ENCODE measurements around the gene GRIN2A. TPM values are rescaled to one million over a fixed set of nuclear protein-coding genes. Genes with fewer than 3 reads are reported as not detected.

GRIN2A gene
- total RNA-seq, 1 experiment from 2014 or later = not detected

DNA sequence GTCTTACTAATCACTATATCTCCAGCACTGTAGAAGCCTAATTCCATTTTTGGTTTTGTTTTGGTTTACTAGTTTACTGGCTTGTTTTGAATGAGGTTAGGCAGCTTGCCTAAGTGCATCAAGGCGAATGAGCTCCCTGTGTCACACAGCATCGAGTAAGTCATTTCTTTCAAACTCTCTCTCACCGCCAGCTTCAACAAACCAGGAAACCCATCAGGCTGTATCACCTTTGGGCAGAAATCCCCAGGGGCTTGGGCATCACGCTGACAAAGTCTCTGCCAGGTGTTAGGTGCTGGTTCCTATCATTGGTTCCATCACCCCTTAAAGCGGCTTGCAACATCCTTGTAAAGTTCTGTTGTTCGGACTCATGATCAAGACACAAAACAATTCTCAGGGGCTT lies 226.6 kb downstream of the GRIN2A start:
- Mint-ChIP-seq H3K9me3 (ENCODE audit: unreplicated experiment) (peaks cover 48% of the 10 kb centered on the region), H3K4me3 (ENCODE audit: unreplicated experiment) (no peak overlapping the region), H3K36me3 (ENCODE audit: insufficient read depth, unreplicated experiment) (peaks cover 4% of the 10 kb centered on the region), H3K27ac (ENCODE audit: low read depth, unreplicated experiment) (no peak overlapping the region), H3K4me1 (ENCODE audit: insufficient read depth, unreplicated experiment) (no peaks in the 10 kb centered on the region), H3K27me3 (ENCODE audit: insufficient read depth, unreplicated experiment) (no peaks in the 10 kb centered on the region)
- BruUV-seq (replicated peaks) = no TSS peak
- no peak for TF ChIP-seq CTCF (IDR thresholded peaks at IDR 0.05; ENCODE audit: unreplicated experiment)
- CTCF ChIA-PET = no interaction called here
- intact Hi-C loops (cut with micrococcal nuclease) = no loop called here
- no peak for DNase-seq (ENCODE audit: unreplicated experiment)
- POLR2A ChIA-PET = no interaction called here

- POLR2A ChIA-PET = no interaction called here
- peaks cover 59% of the 10 kb centered on the region for H3K9me3 Mint-ChIP-seq (ENCODE audit: unreplicated experiment)
- no peaks in the 10 kb centered on the region for H3K27me3 Mint-ChIP-seq (ENCODE audit: insufficient read depth, unreplicated experiment)
Measured at GRCh38 chr16:9953908-9954570, 228.2 kb downstream of the GRIN2A start.

DNA sequence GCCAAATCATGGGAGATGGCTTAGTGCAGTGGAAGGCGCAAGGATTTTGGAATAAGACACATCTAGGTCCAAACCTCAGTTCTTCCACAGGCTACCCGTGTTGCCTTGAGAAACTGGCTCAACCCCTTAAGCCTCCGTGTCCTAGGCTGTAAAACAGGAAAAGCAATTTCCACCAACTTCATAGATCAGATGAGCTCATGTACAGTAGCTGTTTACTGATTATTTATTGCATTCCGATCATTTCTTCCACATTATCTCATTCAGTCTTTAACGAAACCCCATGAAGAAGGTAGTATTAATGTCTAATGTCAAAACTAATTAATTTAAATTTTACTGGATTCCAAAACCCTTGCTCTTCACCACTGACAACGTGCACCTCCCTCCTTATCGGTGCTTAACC lies 231.6 kb downstream of the GRIN2A start:
- DNase-seq (ENCODE audit: unreplicated experiment) = no peak
- POLR2A ChIA-PET = no interaction called here
- Mint-ChIP-seq H3K36me3 (ENCODE audit: insufficient read depth, unreplicated experiment) (peaks cover 4% of the 10 kb centered on the region), H3K27ac (ENCODE audit: low read depth, unreplicated experiment) (no peak overlapping the region), H3K9me3 (ENCODE audit: unreplicated experiment) (peaks cover 64% of the 10 kb centered on the region), H3K27me3 (ENCODE audit: insufficient read depth, unreplicated experiment) (no peaks in the 10 kb centered on the region), H3K4me1 (ENCODE audit: insufficient read depth, unreplicated experiment) (no peaks in the 10 kb centered on the region), H3K4me3 (ENCODE audit: unreplicated experiment) (no peak overlapping the region)
- TF ChIP-seq CTCF (IDR thresholded peaks at IDR 0.05; ENCODE audit: unreplicated experiment) = no peak
- intact Hi-C loops (cut with micrococcal nuclease) = no loop called here
- CTCF ChIA-PET = no interaction called here
- no TSS peak for BruUV-seq (replicated peaks)

More at GRCh38 chr16:9953908-9954570, 228.2 kb downstream of the GRIN2A start:
- no TSS peak for BruUV-seq (replicated peaks)
- intact Hi-C loops (cut with micrococcal nuclease) = no loop called here
- CTCF ChIA-PET = no interaction called here
- H3K27ac Mint-ChIP-seq (ENCODE audit: low read depth, unreplicated experiment) = no peak overlapping the region
- no peak for DNase-seq (ENCODE audit: unreplicated experiment)
- TF ChIP-seq CTCF (IDR thresholded peaks at IDR 0.05; ENCODE audit: unreplicated experiment) = no peak
- no peaks in the 10 kb centered on the region for H3K4me1 Mint-ChIP-seq (ENCODE audit: insufficient read depth, unreplicated experiment)
- peaks cover 4% of the 10 kb centered on the region for H3K36me3 Mint-ChIP-seq (ENCODE audit: insufficient read depth, unreplicated experiment)
- no peak overlapping the region for H3K4me3 Mint-ChIP-seq (ENCODE audit: unreplicated experiment)

DNA sequence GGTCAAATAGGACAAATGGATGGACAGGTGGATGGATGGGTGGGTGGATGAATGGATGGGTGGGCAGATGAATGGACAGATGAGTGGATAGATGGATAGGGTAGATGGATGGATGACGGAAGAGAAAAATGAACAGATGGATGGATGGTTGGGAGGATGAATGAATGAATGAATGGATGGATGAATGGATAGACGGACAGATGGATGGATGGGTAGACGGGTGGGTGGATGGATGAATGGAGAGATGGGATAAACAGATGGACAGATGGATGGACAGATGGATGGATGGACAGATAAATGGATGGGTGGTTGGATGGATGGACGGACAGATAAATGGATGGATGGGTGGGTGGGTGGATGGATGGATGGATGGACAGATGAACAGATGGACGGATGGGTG lies 232.8 kb downstream of the GRIN2A start:
- no peaks in the 10 kb centered on the region for H3K4me1 Mint-ChIP-seq (ENCODE audit: insufficient read depth, unreplicated experiment)
- no peaks in the 10 kb centered on the region for H3K36me3 Mint-ChIP-seq (ENCODE audit: insufficient read depth, unreplicated experiment)
- intact Hi-C loops (cut with micrococcal nuclease) = no loop called here
- no peak overlapping the region for H3K27ac Mint-ChIP-seq (ENCODE audit: low read depth, unreplicated experiment)
- H3K9me3 Mint-ChIP-seq (ENCODE audit: unreplicated experiment) = peaks cover 65% of the 10 kb centered on the region
- POLR2A ChIA-PET = no interaction called here
- H3K4me3 Mint-ChIP-seq (ENCODE audit: unreplicated experiment) = no peak overlapping the region
- DNase-seq (ENCODE audit: unreplicated experiment) = no peak
- no peaks in the 10 kb centered on the region for H3K27me3 Mint-ChIP-seq (ENCODE audit: insufficient read depth, unreplicated experiment)
- BruUV-seq (replicated peaks) = no TSS peak
- CTCF ChIA-PET = no interaction called here
- TF ChIP-seq CTCF (IDR thresholded peaks at IDR 0.05; ENCODE audit: unreplicated experiment) = no peak

Measured in MCF 10A (cell line).